Osteocyte (in vitro differentiated cells): ENCODE results near the gene PGAM4. TPM values are rescaled to one million over a fixed set of nuclear protein-coding genes. Genes with fewer than 3 reads are reported as not detected.

ENCODE experiments used
- DNase-seq: peaks from one replicate; pipeline ENCODE4 v3.0.0; 2021; ENCODE audit warnings: mixed read lengths; ENCODE audit not compliant: unreplicated experiment; ENCODE audit errors: extremely low spot score
- H3K27ac Mint-ChIP-seq: one replicate; pipeline ENCODE4 v1.8.0; 2021; ENCODE audit warnings: mild to moderate bottlenecking, mixed read lengths; ENCODE audit not compliant: unreplicated experiment
- H3K27me3 Mint-ChIP-seq: one replicate; pipeline ENCODE4 v1.8.0; 2021; ENCODE audit warnings: mixed read lengths; ENCODE audit not compliant: unreplicated experiment
- H3K36me3 Mint-ChIP-seq: one replicate; pipeline ENCODE4 v1.8.0; 2021; ENCODE audit warnings: mixed read lengths; ENCODE audit not compliant: unreplicated experiment
- H3K4me1 Mint-ChIP-seq: one replicate; pipeline ENCODE4 v1.8.0; 2021; ENCODE audit warnings: mixed read lengths; ENCODE audit not compliant: unreplicated experiment
- H3K4me3 Mint-ChIP-seq: one replicate; pipeline ENCODE4 v1.8.0; 2021; ENCODE audit warnings: mild to moderate bottlenecking, moderate library complexity, mixed read lengths; ENCODE audit not compliant: unreplicated experiment
- H3K9me3 Mint-ChIP-seq: one replicate; pipeline ENCODE4 v1.8.0; 2021; ENCODE audit warnings: mixed read lengths; ENCODE audit not compliant: unreplicated experiment
- CTCF ChIP-seq: fragments of 200-600 bp; sonication (generic); IDR thresholded peaks from 2 replicates; pipeline ENCODE4 v1.5.0; 2021; ENCODE audit warnings: antibody characterized with exemption, mild to moderate bottlenecking, moderate library complexity
- total RNA-seq: library from RNA; stranded (reverse); gene quantifications from 2 replicates; pipeline ENCODE4 v1.2.1, GENCODE V29; 2021

The PGAM4 gene
- total RNA-seq, 1 donor from 2014 or later, result not detected

- Mint-ChIP-seq H3K4me1 (peaks cover 4% of the 10 kb centered on the region), H3K9me3 (peaks cover 29% of the 10 kb centered on the region), H3K36me3 (no peaks in the 10 kb centered on the region), H3K27me3 (no peaks in the 10 kb centered on the region), H3K4me3 (no peak overlapping the region), H3K27ac (no peak overlapping the region)
- no peak for DNase-seq
- no peak for TF ChIP-seq CTCF
Observed at GRCh38 chrX:77960567-77960966, 8.9 kb downstream of the PGAM4 start.

DNA sequence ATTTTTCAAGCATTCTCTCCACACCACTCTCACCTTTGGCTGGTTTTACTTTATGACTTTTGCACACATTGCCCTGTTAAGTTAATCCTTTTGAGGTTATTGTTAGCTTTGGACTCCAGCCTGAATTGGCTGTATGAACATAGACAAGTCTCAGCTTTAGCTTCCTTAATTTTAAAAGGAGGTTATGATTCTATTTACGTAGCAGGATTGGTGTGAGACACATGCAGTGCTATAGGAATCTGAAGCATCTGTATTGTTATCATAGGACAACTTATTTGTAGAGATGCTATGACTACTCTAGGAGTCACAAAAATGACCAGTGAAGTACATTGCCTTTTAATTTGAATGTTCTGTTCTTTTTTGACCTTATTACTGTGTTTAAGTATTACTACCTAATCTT lies 15.7 kb downstream of the PGAM4 start:
- Mint-ChIP-seq H3K9me3 (peaks cover 12% of the 10 kb centered on the region), H3K27me3 (no peaks in the 10 kb centered on the region), H3K4me1 (peaks cover 22% of the 10 kb centered on the region), H3K36me3 (no peaks in the 10 kb centered on the region), H3K27ac (peak overlapping the region; percentile 39), H3K4me3 (no peak overlapping the region)
- DNase-seq, result no peak
- no peak for TF ChIP-seq CTCF

GRCh38 chrX:77953302-77953701 lies 16.1 kb downstream of the PGAM4 start:
- Mint-ChIP-seq H3K27ac (peak overlapping the region; percentile 39), H3K9me3 (peaks cover 9% of the 10 kb centered on the region), H3K4me3 (no peak overlapping the region), H3K27me3 (no peaks in the 10 kb centered on the region), H3K36me3 (no peaks in the 10 kb centered on the region), H3K4me1 (peaks cover 22% of the 10 kb centered on the region)
- DNase-seq, result no peak
- TF ChIP-seq CTCF, result no peak

- Mint-ChIP-seq H3K4me3 (no peak overlapping the region), H3K36me3 (no peaks in the 10 kb centered on the region), H3K27me3 (no peaks in the 10 kb centered on the region), H3K27ac (no peak overlapping the region), H3K4me1 (peaks cover 22% of the 10 kb centered on the region), H3K9me3 (no peaks in the 10 kb centered on the region)
- no peak for TF ChIP-seq CTCF
- DNase-seq, result no peak
Observed at GRCh38 chrX:77952173-77952572, 17.3 kb downstream of the PGAM4 start.

- Mint-ChIP-seq H3K27ac (no peak overlapping the region), H3K4me1 (peaks cover 22% of the 10 kb centered on the region), H3K4me3 (no peak overlapping the region), H3K27me3 (no peaks in the 10 kb centered on the region), H3K9me3 (peaks cover 3% of the 10 kb centered on the region), H3K36me3 (no peaks in the 10 kb centered on the region)
- TF ChIP-seq CTCF, result no peak
- no peak for DNase-seq
Observed at GRCh38 chrX:77949840-77950239, 19.6 kb downstream of the PGAM4 start.
